PC-3 (cell line): ENCODE measurements around the gene MXI1.

Experiments used
- EZH2 ChIP-seq: fragments of 300-600 bp; sonication (generic); IDR thresholded peaks from one replicate; pipeline ENCODE4 v1.6.1; 2017; ENCODE audit warnings: antibody characterized with exemption, mild to moderate bottlenecking, low read length; ENCODE audit not compliant: unreplicated experiment
- TF ChIP-seq, protein P1 (sequence below): fragments of 300-600 bp; sonication (generic); conservative IDR thresholded peaks from 2 replicates; pipeline ENCODE4 v1.5.1; 2017; ENCODE audit warnings: antibody characterized with exemption, low read depth, mild to moderate bottlenecking, low read length

DNA sequence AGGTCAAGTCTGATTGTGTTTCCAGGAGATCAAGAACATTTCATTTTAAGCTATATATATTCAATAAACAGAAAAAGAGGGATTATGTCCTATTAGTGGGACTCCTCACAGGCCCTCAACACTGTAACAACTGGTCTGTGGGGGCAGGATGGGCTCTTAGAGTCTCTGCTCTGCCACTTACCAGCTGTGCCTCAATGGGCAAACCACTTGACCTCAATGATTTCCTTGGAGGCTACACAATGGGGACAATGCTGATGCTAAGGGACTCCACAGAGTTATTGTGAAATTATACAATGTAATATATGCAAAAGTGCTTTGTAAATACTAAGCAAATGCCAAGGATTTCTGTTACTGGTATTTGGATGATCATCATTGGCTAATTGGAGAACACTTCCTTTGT, 33.2 kb upstream of the MXI1 start:
- TF ChIP-seq, protein P1, sequence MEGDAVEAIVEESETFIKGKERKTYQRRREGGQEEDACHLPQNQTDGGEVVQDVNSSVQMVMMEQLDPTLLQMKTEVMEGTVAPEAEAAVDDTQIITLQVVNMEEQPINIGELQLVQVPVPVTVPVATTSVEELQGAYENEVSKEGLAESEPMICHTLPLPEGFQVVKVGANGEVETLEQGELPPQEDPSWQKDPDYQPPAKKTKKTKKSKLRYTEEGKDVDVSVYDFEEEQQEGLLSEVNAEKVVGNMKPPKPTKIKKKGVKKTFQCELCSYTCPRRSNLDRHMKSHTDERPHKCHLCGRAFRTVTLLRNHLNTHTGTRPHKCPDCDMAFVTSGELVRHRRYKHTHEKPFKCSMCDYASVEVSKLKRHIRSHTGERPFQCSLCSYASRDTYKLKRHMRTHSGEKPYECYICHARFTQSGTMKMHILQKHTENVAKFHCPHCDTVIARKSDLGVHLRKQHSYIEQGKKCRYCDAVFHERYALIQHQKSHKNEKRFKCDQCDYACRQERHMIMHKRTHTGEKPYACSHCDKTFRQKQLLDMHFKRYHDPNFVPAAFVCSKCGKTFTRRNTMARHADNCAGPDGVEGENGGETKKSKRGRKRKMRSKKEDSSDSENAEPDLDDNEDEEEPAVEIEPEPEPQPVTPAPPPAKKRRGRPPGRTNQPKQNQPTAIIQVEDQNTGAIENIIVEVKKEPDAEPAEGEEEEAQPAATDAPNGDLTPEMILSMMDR, result no peak
- TF ChIP-seq EZH2, result no peak
